C4-2B (cell line): Measurements from ENCODE around the gene CELA3A.
"Not testable (repeated sequence)": the region's sequence is repeated elsewhere in the genome, so short reads cannot be mapped to it uniquely, and the experiment has no call there.

Experiments
- ZFX ChIP-seq: fragments of 450-650 bp; IDR thresholded peaks from 2 replicates; pipeline ENCODE4 v1.6.1; 2017
- TF ChIP-seq, protein P1 (sequence below): fragments of 450-650 bp; conservative IDR thresholded peaks from 2 replicates; pipeline ENCODE4 v1.5.1; 2017; ENCODE audit warnings: mild to moderate bottlenecking

DNA sequence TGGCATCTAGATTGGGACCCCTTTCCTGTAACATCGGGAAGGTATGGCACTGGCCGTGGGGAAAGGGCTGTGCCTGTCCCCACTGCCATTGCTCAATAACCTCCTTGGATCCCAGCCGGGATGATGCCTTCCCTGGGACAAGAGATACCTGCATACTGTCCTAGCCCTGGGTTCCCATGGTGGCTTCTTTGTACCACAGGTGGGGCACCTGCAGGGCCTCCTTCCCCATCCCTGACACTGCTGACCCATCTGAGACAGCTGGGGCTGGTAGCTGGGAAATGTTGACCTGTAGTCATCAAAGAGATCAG lies 4.8 kb upstream of the CELA3A start:
- TF ChIP-seq, protein P1, sequence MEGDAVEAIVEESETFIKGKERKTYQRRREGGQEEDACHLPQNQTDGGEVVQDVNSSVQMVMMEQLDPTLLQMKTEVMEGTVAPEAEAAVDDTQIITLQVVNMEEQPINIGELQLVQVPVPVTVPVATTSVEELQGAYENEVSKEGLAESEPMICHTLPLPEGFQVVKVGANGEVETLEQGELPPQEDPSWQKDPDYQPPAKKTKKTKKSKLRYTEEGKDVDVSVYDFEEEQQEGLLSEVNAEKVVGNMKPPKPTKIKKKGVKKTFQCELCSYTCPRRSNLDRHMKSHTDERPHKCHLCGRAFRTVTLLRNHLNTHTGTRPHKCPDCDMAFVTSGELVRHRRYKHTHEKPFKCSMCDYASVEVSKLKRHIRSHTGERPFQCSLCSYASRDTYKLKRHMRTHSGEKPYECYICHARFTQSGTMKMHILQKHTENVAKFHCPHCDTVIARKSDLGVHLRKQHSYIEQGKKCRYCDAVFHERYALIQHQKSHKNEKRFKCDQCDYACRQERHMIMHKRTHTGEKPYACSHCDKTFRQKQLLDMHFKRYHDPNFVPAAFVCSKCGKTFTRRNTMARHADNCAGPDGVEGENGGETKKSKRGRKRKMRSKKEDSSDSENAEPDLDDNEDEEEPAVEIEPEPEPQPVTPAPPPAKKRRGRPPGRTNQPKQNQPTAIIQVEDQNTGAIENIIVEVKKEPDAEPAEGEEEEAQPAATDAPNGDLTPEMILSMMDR = not testable (repeated sequence)
- TF ChIP-seq ZFX = not testable (repeated sequence)
